K562 (cell line): ENCODE data around the gene BRPF1. TPM values are rescaled to one million over a fixed set of nuclear protein-coding genes. Genes with fewer than 3 reads are reported as not detected.

Experiments
- ATF1 ChIP-seq, 2 experiments: fragments of 450-650 bp in 1 of 2; IDR thresholded peaks; 2 replicates each; pipeline ENCODE4 v1.6.1; 2016; ENCODE audit warnings: missing compliant biosample characterization in 1 of 2, missing genetic modification characterization in 1 of 2
- BCL6 ChIP-seq: fragments of 250-450 bp; sonication (Bioruptor Pico); IDR thresholded peaks from 2 replicates; pipeline ENCODE4 v1.4.0; 2020
- CREM ChIP-seq: IDR thresholded peaks from 2 replicates; pipeline ENCODE4 v1.6.1; 2014; ENCODE audit warnings: antibody characterized with exemption, low read depth
- HEY1 ChIP-seq: fragments of 250-450 bp; sonication (Bioruptor Pico); IDR thresholded peaks from 2 replicates; pipeline ENCODE4 v1.5.0; 2020; ENCODE audit warnings: mild to moderate bottlenecking, moderate library complexity, borderline replicate concordance
- HNRNPUL1 ChIP-seq: fragments of 200-400 bp; formaldehyde crosslinking; IDR thresholded peaks from 2 replicates; pipeline ENCODE4 v1.6.1; 2017; ENCODE audit warnings: low read length
- NEUROD1 ChIP-seq: fragments of 150-350 bp; IDR thresholded peaks from 2 replicates; pipeline ENCODE4 v1.6.1; 2014; ENCODE audit warnings: borderline replicate concordance, low read length, low read depth; ENCODE audit not compliant: partially characterized antibody
- PPARD ChIP-seq: fragments of 250-450 bp; sonication (Bioruptor Pico); IDR thresholded peaks from 2 replicates; pipeline ENCODE4 v1.8.0; 2022; ENCODE audit warnings: inconsistent platforms, mild to moderate bottlenecking, moderate library complexity
- SUPT5H ChIP-seq: fragments of 450-650 bp; IDR thresholded peaks from 2 replicates; pipeline ENCODE4 v1.6.1; 2016
- polyA plus RNA-seq, 8 experiments: library from polyadenylated mRNA; depleted of rRNA in 4 of 8; stranded (reverse) in 5 of 8; unstranded in 3 of 8; fragments of >200 nt; fragmentation: Nextera tagmentation in 2 of 8; fragmentation: Illumina TruSeq in 1 of 8; extraction: Ambion mirVana in 2 of 8; extraction: Trizol in 1 of 8; gene quantifications; 2 replicates each; pipeline versions ENCODE4 v1.2.1 to v1.2.3, GENCODE V29; 2011 to 2014; ENCODE audit warnings: inconsistent platforms in 1 of 8, missing spikeins in 1 of 8
- total RNA-seq, 7 experiments: library from RNA; depleted of rRNA in 6 of 7; stranded (reverse); fragments of >200 nt in 6 of 7; fragmentation: Illumina TruSeq in 2 of 7; extraction: Trizol in 2 of 7; gene quantifications; 2 replicates each; pipeline versions ENCODE4 v1.2.1 to v1.2.3, GENCODE V29; 2011 to 2021; ENCODE audit warnings: low replicate concordance in 1 of 7
- TF ChIP-seq, protein P1 (sequence below): sonication (generic); formaldehyde crosslinking; IDR thresholded peaks from 2 replicates; pipeline ENCODE4 v1.4.0; 2020; ENCODE audit warnings: mild to moderate bottlenecking, missing genetic modification reagents
- TF ChIP-seq, protein P2 (sequence below): fragments of 450-650 bp; formaldehyde crosslinking; IDR thresholded peaks from 2 replicates; pipeline ENCODE4 v1.4.0; 2022; ENCODE audit warnings: missing genetic modification characterization
- TF ChIP-seq, protein P3 (sequence below), 2 experiments: fragments of 450-650 bp; conservative IDR thresholded peaks; 2 replicates each; pipeline ENCODE4 v1.6.1; 2017; ENCODE audit warnings: mild to moderate bottlenecking in 2 of 2, moderate library complexity in 2 of 2
- TF ChIP-seq, protein P4 (sequence below): IDR thresholded peaks from 2 replicates; pipeline ENCODE4 v1.6.1; 2011; ENCODE audit warnings: borderline replicate concordance, low read depth, mild to moderate bottlenecking, moderate library complexity, low read length; ENCODE audit not compliant: insufficient read depth, poor library complexity, severe bottlenecking
- TF ChIP-seq, protein P5 (sequence below): fragments of 450-650 bp; IDR thresholded peaks from 2 replicates; pipeline ENCODE4 v1.7.1; 2018; ENCODE audit warnings: mild to moderate bottlenecking, low read depth; ENCODE audit not compliant: partially characterized antibody
- TF ChIP-seq, protein P6 (sequence below), 2 experiments: fragments of 450-650 bp in 1 of 2; sonication (generic) in 1 of 2; formaldehyde crosslinking; conservative IDR thresholded peaks; 2 replicates each; pipeline versions ENCODE4 v1.4.0 to v1.8.1; 2020 to 2022; ENCODE audit warnings: mild to moderate bottlenecking in 1 of 2, missing genetic modification reagents in 1 of 2
- TF ChIP-seq, protein P7 (sequence below): fragments of 250-450 bp; sonication (Bioruptor Pico); IDR thresholded peaks from 2 replicates; pipeline ENCODE4 v1.8.0; 2022; ENCODE audit warnings: moderate library complexity, mild to moderate bottlenecking, inconsistent platforms

Gene BRPF1
- total and polyA plus RNA-seq, 9 of the 15 experiments (the other 6 are each of a cell fraction or from before 2014, with no cell fraction given), result 1.1 to 40.2 (median 23.5) TPM

GRCh38 chr3:9715764-9716437, 15.6 kb upstream of the BRPF1 start (continued):
- TF ChIP-seq, protein P1, sequence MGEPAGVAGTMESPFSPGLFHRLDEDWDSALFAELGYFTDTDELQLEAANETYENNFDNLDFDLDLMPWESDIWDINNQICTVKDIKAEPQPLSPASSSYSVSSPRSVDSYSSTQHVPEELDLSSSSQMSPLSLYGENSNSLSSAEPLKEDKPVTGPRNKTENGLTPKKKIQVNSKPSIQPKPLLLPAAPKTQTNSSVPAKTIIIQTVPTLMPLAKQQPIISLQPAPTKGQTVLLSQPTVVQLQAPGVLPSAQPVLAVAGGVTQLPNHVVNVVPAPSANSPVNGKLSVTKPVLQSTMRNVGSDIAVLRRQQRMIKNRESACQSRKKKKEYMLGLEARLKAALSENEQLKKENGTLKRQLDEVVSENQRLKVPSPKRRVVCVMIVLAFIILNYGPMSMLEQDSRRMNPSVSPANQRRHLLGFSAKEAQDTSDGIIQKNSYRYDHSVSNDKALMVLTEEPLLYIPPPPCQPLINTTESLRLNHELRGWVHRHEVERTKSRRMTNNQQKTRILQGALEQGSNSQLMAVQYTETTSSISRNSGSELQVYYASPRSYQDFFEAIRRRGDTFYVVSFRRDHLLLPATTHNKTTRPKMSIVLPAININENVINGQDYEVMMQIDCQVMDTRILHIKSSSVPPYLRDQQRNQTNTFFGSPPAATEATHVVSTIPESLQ (CRISPR knock-in tag), result no peak
- TF ChIP-seq, protein P2, sequence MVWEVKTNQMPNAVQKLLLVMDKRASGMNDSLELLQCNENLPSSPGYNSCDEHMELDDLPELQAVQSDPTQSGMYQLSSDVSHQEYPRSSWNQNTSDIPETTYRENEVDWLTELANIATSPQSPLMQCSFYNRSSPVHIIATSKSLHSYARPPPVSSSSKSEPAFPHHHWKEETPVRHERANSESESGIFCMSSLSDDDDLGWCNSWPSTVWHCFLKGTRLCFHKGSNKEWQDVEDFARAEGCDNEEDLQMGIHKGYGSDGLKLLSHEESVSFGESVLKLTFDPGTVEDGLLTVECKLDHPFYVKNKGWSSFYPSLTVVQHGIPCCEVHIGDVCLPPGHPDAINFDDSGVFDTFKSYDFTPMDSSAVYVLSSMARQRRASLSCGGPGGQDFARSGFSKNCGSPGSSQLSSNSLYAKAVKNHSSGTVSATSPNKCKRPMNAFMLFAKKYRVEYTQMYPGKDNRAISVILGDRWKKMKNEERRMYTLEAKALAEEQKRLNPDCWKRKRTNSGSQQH (CRISPR knock-in tag), result no peak
- peak; percentile 59 for TF ChIP-seq NEUROD1
- TF ChIP-seq, protein P3, sequence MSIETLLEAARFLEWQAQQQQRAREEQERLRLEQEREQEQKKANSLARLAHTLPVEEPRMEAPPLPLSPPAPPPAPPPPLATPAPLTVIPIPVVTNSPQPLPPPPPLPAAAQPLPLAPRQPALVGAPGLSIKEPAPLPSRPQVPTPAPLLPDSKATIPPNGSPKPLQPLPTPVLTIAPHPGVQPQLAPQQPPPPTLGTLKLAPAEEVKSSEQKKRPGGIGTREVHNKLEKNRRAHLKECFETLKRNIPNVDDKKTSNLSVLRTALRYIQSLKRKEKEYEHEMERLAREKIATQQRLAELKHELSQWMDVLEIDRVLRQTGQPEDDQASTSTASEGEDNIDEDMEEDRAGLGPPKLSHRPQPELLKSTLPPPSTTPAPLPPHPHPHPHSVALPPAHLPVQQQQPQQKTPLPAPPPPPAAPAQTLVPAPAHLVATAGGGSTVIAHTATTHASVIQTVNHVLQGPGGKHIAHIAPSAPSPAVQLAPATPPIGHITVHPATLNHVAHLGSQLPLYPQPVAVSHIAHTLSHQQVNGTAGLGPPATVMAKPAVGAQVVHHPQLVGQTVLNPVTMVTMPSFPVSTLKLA (conservative IDR thresholded peaks at IDR 0.05), result peak; percentile 79 to 82
- TF ChIP-seq ATF1 (CRISPR knock-in tag; IDR thresholded peaks at IDR 0.05), result no peak
- peak; percentile 72; the same call in 1 of the 2 replicates for TF ChIP-seq ATF1 (tag; IDR thresholded peaks at IDR 0.05)
- TF ChIP-seq BCL6 (CRISPR knock-in tag), result no peak
- no peak for TF ChIP-seq HNRNPUL1
- TF ChIP-seq, protein P4, sequence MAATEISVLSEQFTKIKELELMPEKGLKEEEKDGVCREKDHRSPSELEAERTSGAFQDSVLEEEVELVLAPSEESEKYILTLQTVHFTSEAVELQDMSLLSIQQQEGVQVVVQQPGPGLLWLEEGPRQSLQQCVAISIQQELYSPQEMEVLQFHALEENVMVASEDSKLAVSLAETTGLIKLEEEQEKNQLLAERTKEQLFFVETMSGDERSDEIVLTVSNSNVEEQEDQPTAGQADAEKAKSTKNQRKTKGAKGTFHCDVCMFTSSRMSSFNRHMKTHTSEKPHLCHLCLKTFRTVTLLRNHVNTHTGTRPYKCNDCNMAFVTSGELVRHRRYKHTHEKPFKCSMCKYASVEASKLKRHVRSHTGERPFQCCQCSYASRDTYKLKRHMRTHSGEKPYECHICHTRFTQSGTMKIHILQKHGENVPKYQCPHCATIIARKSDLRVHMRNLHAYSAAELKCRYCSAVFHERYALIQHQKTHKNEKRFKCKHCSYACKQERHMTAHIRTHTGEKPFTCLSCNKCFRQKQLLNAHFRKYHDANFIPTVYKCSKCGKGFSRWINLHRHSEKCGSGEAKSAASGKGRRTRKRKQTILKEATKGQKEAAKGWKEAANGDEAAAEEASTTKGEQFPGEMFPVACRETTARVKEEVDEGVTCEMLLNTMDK, result no peak
- TF ChIP-seq, protein P5, sequence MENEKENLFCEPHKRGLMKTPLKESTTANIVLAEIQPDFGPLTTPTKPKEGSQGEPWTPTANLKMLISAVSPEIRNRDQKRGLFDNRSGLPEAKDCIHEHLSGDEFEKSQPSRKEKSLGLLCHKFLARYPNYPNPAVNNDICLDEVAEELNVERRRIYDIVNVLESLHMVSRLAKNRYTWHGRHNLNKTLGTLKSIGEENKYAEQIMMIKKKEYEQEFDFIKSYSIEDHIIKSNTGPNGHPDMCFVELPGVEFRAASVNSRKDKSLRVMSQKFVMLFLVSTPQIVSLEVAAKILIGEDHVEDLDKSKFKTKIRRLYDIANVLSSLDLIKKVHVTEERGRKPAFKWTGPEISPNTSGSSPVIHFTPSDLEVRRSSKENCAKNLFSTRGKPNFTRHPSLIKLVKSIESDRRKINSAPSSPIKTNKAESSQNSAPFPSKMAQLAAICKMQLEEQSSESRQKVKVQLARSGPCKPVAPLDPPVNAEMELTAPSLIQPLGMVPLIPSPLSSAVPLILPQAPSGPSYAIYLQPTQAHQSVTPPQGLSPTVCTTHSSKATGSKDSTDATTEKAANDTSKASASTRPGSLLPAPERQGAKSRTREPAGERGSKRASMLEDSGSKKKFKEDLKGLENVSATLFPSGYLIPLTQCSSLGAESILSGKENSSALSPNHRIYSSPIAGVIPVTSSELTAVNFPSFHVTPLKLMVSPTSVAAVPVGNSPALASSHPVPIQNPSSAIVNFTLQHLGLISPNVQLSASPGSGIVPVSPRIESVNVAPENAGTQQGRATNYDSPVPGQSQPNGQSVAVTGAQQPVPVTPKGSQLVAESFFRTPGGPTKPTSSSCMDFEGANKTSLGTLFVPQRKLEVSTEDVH, result peak; percentile 71
- peak; percentile 66 for TF ChIP-seq CREM
- TF ChIP-seq PPARD (CRISPR knock-in tag), result no peak
- TF ChIP-seq, protein P6, sequence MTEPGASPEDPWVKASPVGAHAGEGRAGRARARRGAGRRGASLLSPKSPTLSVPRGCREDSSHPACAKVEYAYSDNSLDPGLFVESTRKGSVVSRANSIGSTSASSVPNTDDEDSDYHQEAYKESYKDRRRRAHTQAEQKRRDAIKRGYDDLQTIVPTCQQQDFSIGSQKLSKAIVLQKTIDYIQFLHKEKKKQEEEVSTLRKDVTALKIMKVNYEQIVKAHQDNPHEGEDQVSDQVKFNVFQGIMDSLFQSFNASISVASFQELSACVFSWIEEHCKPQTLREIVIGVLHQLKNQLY (CRISPR knock-in tag; conservative IDR thresholded peaks at IDR 0.05), result no peak
- TF ChIP-seq, protein P7, sequence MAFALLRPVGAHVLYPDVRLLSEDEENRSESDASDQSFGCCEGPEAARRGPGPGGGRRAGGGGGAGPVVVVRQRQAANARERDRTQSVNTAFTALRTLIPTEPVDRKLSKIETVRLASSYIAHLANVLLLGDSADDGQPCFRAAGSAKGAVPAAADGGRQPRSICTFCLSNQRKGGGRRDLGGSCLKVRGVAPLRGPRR (CRISPR knock-in tag), result no peak
- no peak for TF ChIP-seq HEY1 (CRISPR knock-in tag)
- TF ChIP-seq SUPT5H, result no peak
